NT2/D1 (cell line): ENCODE data around the gene AHI1.

Experiments
- SUZ12 ChIP-seq: IDR thresholded peaks from 2 replicates; pipeline ENCODE4 v1.6.1; 2011; ENCODE audit not compliant: insufficient read length, insufficient read depth; ENCODE audit errors: extremely low read depth
- YY1 ChIP-seq: IDR thresholded peaks from 2 replicates; pipeline ENCODE4 v1.6.1; 2011; ENCODE audit not compliant: insufficient read length, insufficient read depth
- ZNF274 ChIP-seq: IDR thresholded peaks from 2 replicates; pipeline ENCODE4 v1.6.1; 2011; ENCODE audit warnings: mild to moderate bottlenecking, low read depth, low read length

- TF ChIP-seq ZNF274 (no peak), YY1 (no peak), SUZ12 (no peak)
These were observed 145.9 kb downstream of the AHI1 start for GRCh38 chr6:135351635-135352034.
